GM12874 (cell line): Measurements from ENCODE around the gene RPS19BP1.

Experiments
- TF ChIP-seq, protein P1 (sequence below): IDR thresholded peaks from 2 replicates; pipeline ENCODE4 v1.5.1; 2011; ENCODE audit warnings: low read depth, mild to moderate bottlenecking, control low read depth, low read length, moderate library complexity; ENCODE audit not compliant: insufficient read depth

Gene RPS19BP1

GRCh38 chr22:39558950-39559349 lies 26.4 kb upstream of the RPS19BP1 start:
- TF ChIP-seq, protein P1, sequence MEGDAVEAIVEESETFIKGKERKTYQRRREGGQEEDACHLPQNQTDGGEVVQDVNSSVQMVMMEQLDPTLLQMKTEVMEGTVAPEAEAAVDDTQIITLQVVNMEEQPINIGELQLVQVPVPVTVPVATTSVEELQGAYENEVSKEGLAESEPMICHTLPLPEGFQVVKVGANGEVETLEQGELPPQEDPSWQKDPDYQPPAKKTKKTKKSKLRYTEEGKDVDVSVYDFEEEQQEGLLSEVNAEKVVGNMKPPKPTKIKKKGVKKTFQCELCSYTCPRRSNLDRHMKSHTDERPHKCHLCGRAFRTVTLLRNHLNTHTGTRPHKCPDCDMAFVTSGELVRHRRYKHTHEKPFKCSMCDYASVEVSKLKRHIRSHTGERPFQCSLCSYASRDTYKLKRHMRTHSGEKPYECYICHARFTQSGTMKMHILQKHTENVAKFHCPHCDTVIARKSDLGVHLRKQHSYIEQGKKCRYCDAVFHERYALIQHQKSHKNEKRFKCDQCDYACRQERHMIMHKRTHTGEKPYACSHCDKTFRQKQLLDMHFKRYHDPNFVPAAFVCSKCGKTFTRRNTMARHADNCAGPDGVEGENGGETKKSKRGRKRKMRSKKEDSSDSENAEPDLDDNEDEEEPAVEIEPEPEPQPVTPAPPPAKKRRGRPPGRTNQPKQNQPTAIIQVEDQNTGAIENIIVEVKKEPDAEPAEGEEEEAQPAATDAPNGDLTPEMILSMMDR: no peak

DNA sequence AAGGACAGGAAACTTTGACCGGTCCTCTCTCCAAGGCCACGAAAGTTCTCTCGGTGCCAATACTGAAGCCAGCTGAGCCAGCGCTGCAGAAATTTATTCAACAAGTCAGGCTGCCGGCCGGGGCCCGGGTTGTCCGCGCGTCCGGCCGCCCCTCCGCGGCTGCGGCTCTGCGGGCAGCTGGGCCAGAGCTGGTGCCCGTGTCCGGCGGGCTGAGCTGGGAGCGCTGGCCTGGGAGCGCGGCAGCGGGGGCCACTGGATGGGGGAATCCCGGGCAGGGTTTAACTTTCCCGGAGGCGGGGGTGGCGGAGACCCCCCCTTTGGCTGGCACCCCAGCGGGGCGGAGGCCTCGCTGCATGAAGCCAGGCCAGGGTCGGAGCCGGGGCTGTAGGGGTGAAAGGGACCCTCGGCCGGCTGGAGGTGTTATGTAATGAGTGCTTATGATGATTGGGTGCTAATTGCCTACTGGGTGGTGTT lies 25.7 kb upstream of the RPS19BP1 start:
- TF ChIP-seq, protein P1: no peak

DNA sequence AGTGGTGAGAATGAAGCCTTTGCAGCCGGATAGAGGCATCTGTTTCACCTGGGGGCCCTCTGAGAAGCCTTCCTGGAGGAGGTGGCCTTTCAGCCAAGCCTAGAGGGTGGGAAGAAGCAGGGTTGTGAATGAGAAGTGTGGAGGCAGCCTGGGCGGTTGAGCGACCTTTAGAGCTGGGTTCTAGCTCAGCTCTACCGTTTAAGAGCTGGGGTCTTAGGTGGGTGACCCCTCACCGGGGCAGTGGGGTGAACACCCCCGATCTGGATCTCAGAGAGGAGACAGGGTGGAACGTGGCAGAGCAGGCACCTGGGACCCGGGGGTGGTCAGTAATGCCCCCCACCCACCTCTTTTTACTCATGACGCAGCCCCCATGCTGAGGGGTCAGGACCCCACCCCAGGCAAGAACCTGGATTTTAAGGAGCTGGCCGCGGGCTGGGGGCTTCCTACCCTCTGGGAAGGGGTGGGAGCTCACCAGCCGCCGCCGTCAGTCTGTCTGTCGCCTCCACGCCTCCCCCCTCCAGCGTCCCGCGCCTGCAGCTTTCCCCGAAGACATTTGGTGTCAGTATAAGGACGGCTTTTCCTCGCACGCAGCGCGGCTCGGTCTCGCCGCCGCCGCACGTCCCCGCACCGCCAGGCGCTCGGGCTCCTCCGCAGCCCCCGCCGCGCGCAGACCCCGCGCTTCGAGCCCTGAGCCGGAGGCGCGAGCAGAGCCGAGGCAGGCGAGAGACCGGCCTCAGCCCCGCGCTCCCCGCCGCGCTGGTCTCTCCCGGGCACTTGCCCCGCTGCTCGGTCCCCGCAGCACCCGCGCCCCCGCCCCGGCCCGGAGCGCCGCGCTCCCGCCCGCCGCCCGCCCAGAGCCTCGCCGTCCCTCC lies 24.7 kb upstream of the RPS19BP1 start:
- TF ChIP-seq, protein P1: no peak

GRCh38 chr22:39554151-39554550 lies 21.6 kb upstream of the RPS19BP1 start:
- TF ChIP-seq, protein P1: no peak

- TF ChIP-seq, protein P1: no peak
Measured at GRCh38 chr22:39553429-39553828, 20.9 kb upstream of the RPS19BP1 start.

- TF ChIP-seq, protein P1: no peak
Measured at GRCh38 chr22:39547587-39547947, 15.0 kb upstream of the RPS19BP1 start.

DNA sequence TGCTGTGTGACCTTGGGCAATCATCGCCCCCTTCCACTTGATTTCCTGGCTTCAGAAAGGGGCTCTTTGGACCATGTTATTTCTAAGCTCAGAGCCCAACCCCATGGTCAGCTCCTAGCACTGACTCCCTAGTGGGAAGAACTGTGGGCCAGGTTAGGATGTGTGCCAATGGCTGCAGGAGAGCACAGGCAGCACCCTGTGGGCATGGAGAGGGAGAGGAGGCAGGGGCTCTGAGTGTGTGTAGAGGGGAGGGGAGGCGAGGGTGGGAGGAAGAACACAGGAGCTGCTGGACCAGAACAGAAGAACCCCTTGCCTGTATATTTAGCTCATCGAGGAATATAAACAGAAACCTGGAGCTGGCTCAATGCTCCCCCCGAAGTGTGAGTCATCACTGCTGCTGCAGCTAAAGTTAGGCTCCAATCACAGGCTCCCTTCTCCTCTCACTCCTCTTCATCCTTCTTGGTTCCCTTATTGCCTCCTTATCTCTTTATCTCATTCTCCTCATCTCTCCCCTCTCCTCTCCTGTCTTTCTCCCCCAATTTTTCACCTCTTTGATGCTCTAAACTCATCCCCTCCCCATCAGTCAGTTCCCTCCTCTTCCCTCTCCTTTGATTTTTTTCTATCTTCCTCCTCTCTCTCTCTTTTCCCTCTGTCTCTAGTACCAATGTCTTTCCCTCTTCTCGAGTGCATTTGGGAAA lies 14.5 kb upstream of the RPS19BP1 start:
- TF ChIP-seq, protein P1: no peak
